Activated effector memory CD4-positive, alpha-beta T cell treated with anti-CD3 and anti-CD28 coated beads, Interleukin-2, amount 50 U/mL, for 16 hours (primary cell): ENCODE results near the gene SLC27A3.
"Not testable (repeated sequence)": the region's sequence is repeated elsewhere in the genome, so short reads cannot be mapped to it uniquely, and the experiment has no call there.

Experiments used
- DNase-seq: peaks from one replicate; pipeline ENCODE4 v3.0.0-alpha.2; 2020

Gene SLC27A3

GRCh38 chr1:153764310-153764709 lies 10.9 kb upstream of the SLC27A3 start:
- no peak for DNase-seq

GRCh38 chr1:153766663-153767062 lies 8.5 kb upstream of the SLC27A3 start:
- DNase-seq: not testable (repeated sequence)

GRCh38 chr1:153767519-153767918 lies 7.7 kb upstream of the SLC27A3 start:
- DNase-seq: no peak

- DNase-seq: no peak
Measured at GRCh38 chr1:153768316-153769181, 6.7 kb upstream of the SLC27A3 start.

GRCh38 chr1:153769221-153769620 lies 6.0 kb upstream of the SLC27A3 start:
- no peak for DNase-seq

- DNase-seq: no peak
Measured at GRCh38 chr1:153770797-153771196, 4.4 kb upstream of the SLC27A3 start.

- no peak for DNase-seq
Measured at GRCh38 chr1:153771261-153771660, 3.9 kb upstream of the SLC27A3 start.

- no peak for DNase-seq
Measured at GRCh38 chr1:153771841-153772593, 3.2 kb upstream of the SLC27A3 start.

GRCh38 chr1:153773096-153773921 lies 1.9 kb upstream of the SLC27A3 start:
- DNase-seq: no peak

- DNase-seq: no peak
Measured at GRCh38 chr1:153774026-153774595, 1.1 kb upstream of the SLC27A3 start.

- DNase-seq: peak; percentile 85
Measured at GRCh38 chr1:153775458-153776327, 486 bp downstream of the SLC27A3 start.

GRCh38 chr1:153776352-153776751 lies 1.1 kb downstream of the SLC27A3 start:
- DNase-seq: no peak

GRCh38 chr1:153776845-153777370 lies 1.7 kb downstream of the SLC27A3 start:
- DNase-seq: no peak

- no peak for DNase-seq
Measured at GRCh38 chr1:153777648-153778047, 2.4 kb downstream of the SLC27A3 start.

- DNase-seq: no peak
Measured at GRCh38 chr1:153778051-153778823, 3.0 kb downstream of the SLC27A3 start.

GRCh38 chr1:153778824-153779519 lies 3.8 kb downstream of the SLC27A3 start:
- DNase-seq: no peak

- no peak for DNase-seq
Measured at GRCh38 chr1:153779781-153780541, 4.8 kb downstream of the SLC27A3 start.

GRCh38 chr1:153780551-153780950 lies 5.3 kb downstream of the SLC27A3 start:
- DNase-seq: no peak

GRCh38 chr1:153782648-153783047 lies 7.4 kb downstream of the SLC27A3 start:
- not testable (repeated sequence) for DNase-seq
